Measurements from ENCODE around the gene AADAT. TPM values are rescaled to one million over a fixed set of nuclear protein-coding genes. Genes with fewer than 3 reads are reported as not detected.

Gene AADAT
- total RNA-seq, 1 experiment from 2014 or later: 5.4 TPM

- Histone ChIP-seq H3K36me3 (ENCODE audit: insufficient read depth, low read length, poor library complexity, severe bottlenecking) (no peaks in the 10 kb centered on the region), H3K4me3 (ENCODE audit: low read depth, low read length, poor library complexity, severe bottlenecking) (no peak overlapping the region), H3K27ac (ENCODE audit: low read depth, low read length, poor library complexity, severe bottlenecking) (no peak overlapping the region), H3K4me1 (ENCODE audit: insufficient read depth, low read length, poor library complexity, severe bottlenecking) (no peaks in the 10 kb centered on the region), H3K27me3 (replicated peaks; ENCODE audit: insufficient read depth, low read depth, low read length, poor library complexity) (no peaks in the 10 kb centered on the region), H3K9me3 (ENCODE audit: low read depth, low read length, poor library complexity, severe bottlenecking) (no peaks in the 10 kb centered on the region)
- ChIA-PET CTCF (no interaction called here), POLR2A (ENCODE audit: low non-redundant PET) (no interaction called here)
- BruUV-seq (replicated peaks): no TSS peak
- no peak for DNase-seq (ENCODE audit: low spot score)
- TF ChIP-seq CTCF (conservative IDR thresholded peaks at IDR 0.05; ENCODE audit: low read depth, low read length): no peak
- TF ChIP-seq EZH2 (IDR thresholded peaks at IDR 0.05; ENCODE audit: borderline replicate concordance, low read depth, low read length, poor library complexity, severe bottlenecking): no peak
- intact Hi-C loops (cut with micrococcal nuclease; ENCODE audit: unreplicated experiment): no loop called here
Measured at GRCh38 chr4:170035845-170036244, 53.9 kb downstream of the AADAT start.

- intact Hi-C loops (cut with micrococcal nuclease; ENCODE audit: unreplicated experiment): no loop called here
- CTCF ChIA-PET: no interaction called here
- H3K36me3 ChIP-seq (ENCODE audit: insufficient read depth, low read length, poor library complexity, severe bottlenecking): no peaks in the 10 kb centered on the region
- BruUV-seq (replicated peaks): no TSS peak
- no peak for TF ChIP-seq CTCF (conservative IDR thresholded peaks at IDR 0.05; ENCODE audit: low read depth, low read length)
- no peak for TF ChIP-seq EZH2 (IDR thresholded peaks at IDR 0.05; ENCODE audit: borderline replicate concordance, low read depth, low read length, poor library complexity, severe bottlenecking)
- H3K4me1 ChIP-seq (ENCODE audit: insufficient read depth, low read length, poor library complexity, severe bottlenecking): no peaks in the 10 kb centered on the region
- no peak overlapping the region for H3K4me3 ChIP-seq (ENCODE audit: low read depth, low read length, poor library complexity, severe bottlenecking)
- H3K27me3 ChIP-seq (replicated peaks; ENCODE audit: insufficient read depth, low read depth, low read length, poor library complexity): no peaks in the 10 kb centered on the region
- H3K9me3 ChIP-seq (ENCODE audit: low read depth, low read length, poor library complexity, severe bottlenecking): no peaks in the 10 kb centered on the region
- no peak for DNase-seq (ENCODE audit: low spot score)
- no peak overlapping the region for H3K27ac ChIP-seq (ENCODE audit: low read depth, low read length, poor library complexity, severe bottlenecking)
- POLR2A ChIA-PET (ENCODE audit: low non-redundant PET): no interaction called here
Measured at GRCh38 chr4:170035231-170035630, 54.5 kb downstream of the AADAT start.

GRCh38 chr4:170033999-170034398 is 55.8 kb downstream of the AADAT start:
- intact Hi-C loops (cut with micrococcal nuclease; ENCODE audit: unreplicated experiment): no loop called here
- BruUV-seq (replicated peaks): no TSS peak
- Histone ChIP-seq H3K27ac (ENCODE audit: low read depth, low read length, poor library complexity, severe bottlenecking) (no peak overlapping the region), H3K4me1 (ENCODE audit: insufficient read depth, low read length, poor library complexity, severe bottlenecking) (no peaks in the 10 kb centered on the region), H3K27me3 (replicated peaks; ENCODE audit: insufficient read depth, low read depth, low read length, poor library complexity) (no peaks in the 10 kb centered on the region), H3K4me3 (ENCODE audit: low read depth, low read length, poor library complexity, severe bottlenecking) (no peak overlapping the region), H3K9me3 (ENCODE audit: low read depth, low read length, poor library complexity, severe bottlenecking) (no peaks in the 10 kb centered on the region), H3K36me3 (ENCODE audit: insufficient read depth, low read length, poor library complexity, severe bottlenecking) (no peaks in the 10 kb centered on the region)
- CTCF ChIA-PET: no interaction called here
- no peak for DNase-seq (ENCODE audit: low spot score)
- TF ChIP-seq EZH2 (IDR thresholded peaks at IDR 0.05; ENCODE audit: borderline replicate concordance, low read depth, low read length, poor library complexity, severe bottlenecking) (no peak), CTCF (conservative IDR thresholded peaks at IDR 0.05; ENCODE audit: low read depth, low read length) (no peak)
- POLR2A ChIA-PET (ENCODE audit: low non-redundant PET): no interaction called here

All from A673 (cell line).